GM12864 (cell line): ENCODE results near the gene ZDHHC8.

ENCODE experiments used
- DNase-seq: peaks from one replicate; pipeline ENCODE4 v3.0.0-alpha.2; 2011; ENCODE audit warnings: low read depth
- H3K4me3 ChIP-seq: 2 replicates; pipeline ENCODE4 v1.5.1; 2011; ENCODE audit warnings: mild to moderate bottlenecking, low read depth, low read length, control low read depth
- CTCF ChIP-seq: IDR thresholded peaks from 2 replicates; pipeline ENCODE4 v1.5.1; 2011; ENCODE audit warnings: low read depth, mild to moderate bottlenecking, moderate library complexity, low read length, control low read depth, inconsistent platforms; ENCODE audit errors: missing control alignments

The ZDHHC8 gene

GRCh38 chr22:20091690-20092476 is 39.7 kb upstream of the ZDHHC8 start:
- TF ChIP-seq CTCF: no peak
- no peak overlapping the region for H3K4me3 ChIP-seq
- no peak for DNase-seq

DNA sequence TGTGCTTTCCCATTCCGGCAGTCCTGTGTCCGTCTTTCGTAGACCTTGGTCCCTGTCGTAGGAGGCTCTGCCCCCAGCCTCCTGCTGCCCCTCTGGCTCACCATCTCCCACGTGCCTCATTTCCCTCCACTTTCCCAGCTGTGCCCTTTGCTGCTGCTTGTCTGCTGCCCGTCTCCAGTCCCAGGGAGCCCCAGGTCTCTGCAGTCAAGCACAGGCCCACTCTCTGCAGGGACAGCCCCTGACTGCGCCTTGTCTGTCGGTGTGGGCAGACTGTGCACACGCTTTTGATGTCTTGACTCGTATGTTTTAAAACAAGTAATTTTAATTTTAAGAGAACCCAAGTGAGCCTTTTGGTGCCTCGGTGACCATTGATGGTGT is 39.1 kb upstream of the ZDHHC8 start:
- no peak overlapping the region for H3K4me3 ChIP-seq
- no peak for TF ChIP-seq CTCF
- no peak for DNase-seq

DNA sequence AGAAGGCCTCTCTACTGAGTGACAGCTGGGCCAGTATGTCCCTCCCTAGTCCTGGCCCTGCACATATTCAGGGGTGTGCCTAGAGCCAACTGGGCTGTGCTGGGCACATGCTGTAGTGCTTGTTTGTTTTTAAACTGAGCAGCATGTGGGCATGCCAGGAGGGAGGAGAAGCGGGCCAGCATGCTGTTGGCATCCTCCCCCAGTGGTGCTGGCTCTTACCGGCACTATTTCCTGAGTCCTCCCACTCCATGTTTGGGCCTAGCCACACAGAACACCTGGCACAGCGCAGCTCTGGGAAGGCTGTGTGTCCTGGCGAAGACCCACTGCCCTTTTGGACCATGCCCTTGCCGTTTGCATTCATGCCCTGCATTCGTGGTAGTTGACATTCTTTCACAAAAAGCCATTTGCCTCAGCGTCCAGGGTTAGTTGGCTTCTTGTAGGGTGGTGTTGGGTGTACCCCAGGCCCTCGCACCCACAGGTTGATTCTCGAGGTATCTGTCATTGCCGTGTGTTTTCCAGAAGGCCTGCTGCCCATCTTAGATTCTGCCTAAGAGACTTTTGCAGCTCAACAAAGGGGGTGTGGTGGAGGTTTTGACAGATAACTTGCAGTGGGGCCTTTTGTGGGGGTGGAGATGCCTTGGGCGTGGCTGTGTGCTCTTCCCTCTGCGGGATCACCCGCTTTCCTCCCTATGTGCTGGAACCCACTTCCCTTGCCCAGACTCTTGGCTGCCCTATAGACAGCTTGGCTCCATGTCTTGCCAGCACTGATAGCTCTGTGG is 38.0 kb upstream of the ZDHHC8 start:
- no peak overlapping the region for H3K4me3 ChIP-seq
- TF ChIP-seq CTCF: no peak
- DNase-seq: no peak

DNA sequence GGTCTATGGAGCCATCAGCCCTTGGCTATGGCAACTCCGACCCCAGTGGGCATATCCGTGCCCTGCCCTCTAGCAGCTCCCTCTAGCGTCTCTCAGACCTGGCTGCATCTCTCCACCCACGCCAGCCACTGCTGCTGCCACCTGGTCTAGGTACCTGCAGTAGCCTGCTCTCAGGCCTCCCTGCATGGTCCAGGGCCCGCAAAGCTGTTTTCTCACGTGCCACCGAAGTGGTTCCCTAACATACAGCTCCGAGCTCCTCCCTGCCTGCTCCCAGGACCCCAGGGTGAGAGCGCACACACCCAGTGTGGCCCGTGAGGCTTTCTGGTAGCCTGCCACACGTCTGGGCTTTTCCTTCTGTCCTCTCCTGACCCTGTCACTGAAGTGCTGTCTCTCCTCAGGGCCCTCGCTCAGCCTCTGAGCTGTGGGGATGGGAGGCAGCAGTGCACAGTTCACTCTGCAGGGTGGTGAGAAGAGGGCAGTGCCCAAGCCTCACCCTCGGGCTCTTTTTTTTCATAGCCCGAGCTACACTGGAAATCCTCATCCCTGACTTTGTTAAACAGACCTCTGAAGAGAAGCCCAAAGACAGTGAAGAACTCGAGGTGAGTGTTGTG is 37.3 kb upstream of the ZDHHC8 start:
- H3K4me3 ChIP-seq: no peak overlapping the region
- no peak for DNase-seq
- no peak for TF ChIP-seq CTCF

- no peak for TF ChIP-seq CTCF
- no peak for DNase-seq
- no peak overlapping the region for H3K4me3 ChIP-seq
These were observed 36.1 kb upstream of the ZDHHC8 start for GRCh38 chr22:20095521-20095920.

- no peak for DNase-seq
- no peak overlapping the region for H3K4me3 ChIP-seq
- no peak for TF ChIP-seq CTCF
These were observed 34.8 kb upstream of the ZDHHC8 start for GRCh38 chr22:20096574-20097420.
